H1 (cell line): ENCODE results near the gene NFIX. TPM values are rescaled to one million over a fixed set of nuclear protein-coding genes. Genes with fewer than 3 reads are reported as not detected.

Experiments used
- EGR1 ChIP-seq: IDR thresholded peaks from 2 replicates; pipeline ENCODE4 v1.6.1; 2011; ENCODE audit warnings: low read depth, low read length, borderline replicate concordance
- EP300 ChIP-seq, 2 experiments: IDR thresholded peaks; 1 replicate in 1 of 2; 2 replicates in 1 of 2; pipeline ENCODE4 v1.6.1; 2011 to 2012; ENCODE audit warnings: low read depth in 2 of 2, low read length in 2 of 2, mild to moderate bottlenecking in 2 of 2, borderline replicate concordance in 1 of 2, inconsistent platforms in 1 of 2, moderate library complexity in 1 of 2
- GABPA ChIP-seq: IDR thresholded peaks from 2 replicates; pipeline ENCODE4 v1.6.1; 2011; ENCODE audit warnings: mild to moderate bottlenecking, low read length, moderate library complexity, borderline replicate concordance; ENCODE audit not compliant: insufficient read depth
- polyA plus RNA-seq, 7 experiments: library from polyadenylated mRNA; depleted of rRNA in 3 of 7; stranded (reverse) in 5 of 7; unstranded in 2 of 7; fragments of >200 nt in 5 of 7; fragments of 200-250 nt in 2 of 7; gene quantifications; 1 replicate in 5 of 7; 2 replicates in 1 of 7; 4 replicates in 1 of 7; pipeline versions ENCODE4 v1.2.1 to v1.2.3, GENCODE V29; 2011 to 2013; ENCODE audit warnings: missing spikeins in 2 of 7, mixed read lengths in 2 of 7
- total RNA-seq: library from RNA; stranded (reverse); fragmentation: NEBNext Ultra II Directional; extraction: Animal tissue kit (Norgen Biotek cat#: 25700); gene quantifications from 2 replicates; pipeline ENCODE4 v1.2.1, GENCODE V29; 2021

Gene NFIX
- total and polyA plus RNA-seq, 2 of the 8 experiments (the other 6 are each of a cell fraction or from before 2014, with no cell fraction given): 0.03 to 0.20 TPM

DNA sequence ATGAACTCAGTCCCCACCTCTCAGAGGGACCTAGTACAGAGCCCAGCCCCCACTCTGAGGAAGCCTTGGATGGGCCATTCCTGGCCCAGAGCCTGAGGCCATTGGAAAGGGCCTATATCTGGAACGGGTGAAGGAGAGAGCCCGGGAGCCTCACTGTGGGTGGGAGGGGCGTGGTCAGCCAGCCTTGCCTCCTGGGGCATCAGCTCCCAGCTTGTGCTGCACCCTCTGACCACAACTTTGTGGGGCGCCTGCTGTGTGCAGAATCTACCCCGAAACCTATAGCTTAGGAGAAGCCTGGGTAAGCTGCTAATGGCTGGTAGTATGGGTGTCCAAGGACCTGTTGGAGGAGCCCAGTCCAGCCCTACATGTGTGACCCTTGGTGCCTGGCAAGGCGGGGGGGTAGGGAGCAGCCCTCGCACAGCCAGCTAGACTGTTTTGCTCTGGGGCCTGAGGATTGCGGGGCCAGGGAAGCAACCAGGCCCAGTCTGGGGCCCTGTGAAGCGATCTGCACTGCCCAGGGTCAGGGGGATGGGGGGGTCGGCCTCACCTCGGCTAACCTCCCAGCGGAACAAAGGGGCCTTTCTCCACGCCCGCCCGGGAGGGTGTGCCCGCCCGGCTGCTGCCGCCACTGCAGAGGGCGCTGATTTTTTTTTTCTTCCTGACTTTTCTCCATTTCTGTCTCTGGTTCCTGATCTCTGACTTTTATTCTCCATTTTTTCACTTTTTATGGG lies 65.1 kb downstream of the NFIX start (continued):
- TF ChIP-seq GABPA: no peak
- TF ChIP-seq EP300 (IDR thresholded peaks at IDR 0.05; ENCODE audit: borderline replicate concordance in 1 of 2, low read depth in 2 of 2, low read length in 2 of 2): no peak
- no peak for TF ChIP-seq EGR1
